Tibial nerve (tissue), 4 donors: ENCODE data around the gene FCHSD2.

Source experiments
- EP300 ChIP-seq, 2 donors: sonication (generic); formaldehyde crosslinking; IDR thresholded peaks; one replicate each; pipeline ENCODE4 v1.6.1; 2017; ENCODE audit warnings: antibody characterized with exemption in 2 of 2, mild to moderate bottlenecking in 1 of 2
- POLR2A ChIP-seq, 2 donors: fragments of 450-650 bp; IDR thresholded peaks; one replicate each; pipeline ENCODE4 v1.6.1; 2017; ENCODE audit warnings: antibody characterized with exemption in 2 of 2, mild to moderate bottlenecking in 2 of 2, moderate library complexity in 2 of 2
- TF ChIP-seq, protein P1 (sequence below), 5 experiments: fragments of 200-600 bp in 3 of 5; fragments of 450-650 bp in 2 of 5; sonication (generic) in 3 of 5; IDR thresholded peaks; one replicate each; pipeline ENCODE4 v1.5.1; 2016 to 2019; ENCODE audit warnings: antibody characterized with exemption in 5 of 5, mild to moderate bottlenecking in 3 of 5, moderate library complexity in 2 of 5

DNA sequence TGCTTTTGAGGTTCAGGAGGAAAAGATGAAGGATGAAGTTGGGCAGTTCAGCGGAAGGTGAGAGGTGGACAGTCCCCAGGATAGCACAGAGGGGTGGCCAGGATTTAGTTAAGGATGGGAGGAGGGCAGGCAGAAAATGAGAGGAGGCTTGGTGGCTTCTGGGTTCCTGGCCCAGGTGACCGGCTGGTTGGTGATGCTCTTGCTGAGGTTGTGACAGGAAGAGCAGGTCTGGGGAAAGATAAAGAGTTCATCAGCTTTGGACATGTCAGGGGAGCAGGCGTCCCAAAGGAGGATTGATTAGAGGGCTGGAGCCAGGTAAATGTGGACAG is 48.4 kb upstream of the FCHSD2 start:
- TF ChIP-seq, protein P1, sequence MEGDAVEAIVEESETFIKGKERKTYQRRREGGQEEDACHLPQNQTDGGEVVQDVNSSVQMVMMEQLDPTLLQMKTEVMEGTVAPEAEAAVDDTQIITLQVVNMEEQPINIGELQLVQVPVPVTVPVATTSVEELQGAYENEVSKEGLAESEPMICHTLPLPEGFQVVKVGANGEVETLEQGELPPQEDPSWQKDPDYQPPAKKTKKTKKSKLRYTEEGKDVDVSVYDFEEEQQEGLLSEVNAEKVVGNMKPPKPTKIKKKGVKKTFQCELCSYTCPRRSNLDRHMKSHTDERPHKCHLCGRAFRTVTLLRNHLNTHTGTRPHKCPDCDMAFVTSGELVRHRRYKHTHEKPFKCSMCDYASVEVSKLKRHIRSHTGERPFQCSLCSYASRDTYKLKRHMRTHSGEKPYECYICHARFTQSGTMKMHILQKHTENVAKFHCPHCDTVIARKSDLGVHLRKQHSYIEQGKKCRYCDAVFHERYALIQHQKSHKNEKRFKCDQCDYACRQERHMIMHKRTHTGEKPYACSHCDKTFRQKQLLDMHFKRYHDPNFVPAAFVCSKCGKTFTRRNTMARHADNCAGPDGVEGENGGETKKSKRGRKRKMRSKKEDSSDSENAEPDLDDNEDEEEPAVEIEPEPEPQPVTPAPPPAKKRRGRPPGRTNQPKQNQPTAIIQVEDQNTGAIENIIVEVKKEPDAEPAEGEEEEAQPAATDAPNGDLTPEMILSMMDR (IDR thresholded peaks at IDR 0.05) = no peak
- TF ChIP-seq POLR2A (IDR thresholded peaks at IDR 0.05) (no peak), EP300 (IDR thresholded peaks at IDR 0.05) (no peak)
